ENCODE results near the gene SMS.
A peak's percentile ranks its signal among the peaks of the same experiment; 100 is the strongest.

SMS gene

DNA sequence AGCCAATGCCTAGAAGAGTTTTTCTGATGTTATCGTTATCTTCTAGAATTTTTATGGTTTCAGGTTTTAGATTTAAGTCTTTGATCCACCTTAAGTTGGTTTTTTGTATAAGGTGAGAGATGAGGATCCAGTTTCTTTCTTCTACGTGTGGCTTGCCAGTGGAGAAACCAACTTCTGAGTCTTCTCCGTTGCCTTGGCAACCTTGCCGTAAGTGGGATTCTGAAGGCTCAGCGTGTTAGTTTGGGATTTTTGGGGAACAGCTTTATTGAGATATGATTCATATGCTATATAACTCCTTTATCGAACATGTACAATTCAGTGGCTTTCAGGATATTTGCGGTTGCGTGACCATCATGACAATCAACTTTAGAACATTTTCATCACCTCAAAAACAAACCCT, 17.7 kb downstream of the SMS start:
- TF ChIP-seq, protein P1, sequence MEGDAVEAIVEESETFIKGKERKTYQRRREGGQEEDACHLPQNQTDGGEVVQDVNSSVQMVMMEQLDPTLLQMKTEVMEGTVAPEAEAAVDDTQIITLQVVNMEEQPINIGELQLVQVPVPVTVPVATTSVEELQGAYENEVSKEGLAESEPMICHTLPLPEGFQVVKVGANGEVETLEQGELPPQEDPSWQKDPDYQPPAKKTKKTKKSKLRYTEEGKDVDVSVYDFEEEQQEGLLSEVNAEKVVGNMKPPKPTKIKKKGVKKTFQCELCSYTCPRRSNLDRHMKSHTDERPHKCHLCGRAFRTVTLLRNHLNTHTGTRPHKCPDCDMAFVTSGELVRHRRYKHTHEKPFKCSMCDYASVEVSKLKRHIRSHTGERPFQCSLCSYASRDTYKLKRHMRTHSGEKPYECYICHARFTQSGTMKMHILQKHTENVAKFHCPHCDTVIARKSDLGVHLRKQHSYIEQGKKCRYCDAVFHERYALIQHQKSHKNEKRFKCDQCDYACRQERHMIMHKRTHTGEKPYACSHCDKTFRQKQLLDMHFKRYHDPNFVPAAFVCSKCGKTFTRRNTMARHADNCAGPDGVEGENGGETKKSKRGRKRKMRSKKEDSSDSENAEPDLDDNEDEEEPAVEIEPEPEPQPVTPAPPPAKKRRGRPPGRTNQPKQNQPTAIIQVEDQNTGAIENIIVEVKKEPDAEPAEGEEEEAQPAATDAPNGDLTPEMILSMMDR (IDR thresholded peaks at IDR 0.05; ENCODE audit: low read length, missing control alignments): no peak
- no peak overlapping the region for H3K4me3 ChIP-seq (replicated peaks; ENCODE audit: low read depth, low read length)
- DNase-seq (ENCODE audit: low read depth): no peak

DNA sequence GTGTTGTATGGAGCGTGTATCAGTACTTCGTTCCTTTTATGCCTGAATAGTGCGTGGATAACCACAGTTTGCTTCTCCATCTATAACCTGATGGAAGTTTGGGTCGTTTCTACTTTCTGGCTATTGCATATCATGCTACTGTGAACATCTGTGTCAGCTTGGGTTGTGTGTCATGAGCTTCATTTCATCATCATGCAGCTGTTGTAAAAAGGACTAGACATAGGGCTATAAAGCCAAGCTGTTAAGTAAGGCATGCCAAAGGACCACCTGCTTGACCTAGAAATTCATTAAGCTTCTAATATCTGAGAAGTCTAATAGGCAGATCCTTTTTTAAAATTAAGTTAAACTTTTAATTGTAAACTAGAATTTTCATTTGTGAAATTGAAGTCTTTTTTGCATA, 18.4 kb downstream of the SMS start:
- DNase-seq (ENCODE audit: low read depth): peak; percentile 48
- TF ChIP-seq, protein P1 (IDR thresholded peaks at IDR 0.05; ENCODE audit: low read length, missing control alignments): no peak
- no peak overlapping the region for H3K4me3 ChIP-seq (replicated peaks; ENCODE audit: low read depth, low read length)

DNA sequence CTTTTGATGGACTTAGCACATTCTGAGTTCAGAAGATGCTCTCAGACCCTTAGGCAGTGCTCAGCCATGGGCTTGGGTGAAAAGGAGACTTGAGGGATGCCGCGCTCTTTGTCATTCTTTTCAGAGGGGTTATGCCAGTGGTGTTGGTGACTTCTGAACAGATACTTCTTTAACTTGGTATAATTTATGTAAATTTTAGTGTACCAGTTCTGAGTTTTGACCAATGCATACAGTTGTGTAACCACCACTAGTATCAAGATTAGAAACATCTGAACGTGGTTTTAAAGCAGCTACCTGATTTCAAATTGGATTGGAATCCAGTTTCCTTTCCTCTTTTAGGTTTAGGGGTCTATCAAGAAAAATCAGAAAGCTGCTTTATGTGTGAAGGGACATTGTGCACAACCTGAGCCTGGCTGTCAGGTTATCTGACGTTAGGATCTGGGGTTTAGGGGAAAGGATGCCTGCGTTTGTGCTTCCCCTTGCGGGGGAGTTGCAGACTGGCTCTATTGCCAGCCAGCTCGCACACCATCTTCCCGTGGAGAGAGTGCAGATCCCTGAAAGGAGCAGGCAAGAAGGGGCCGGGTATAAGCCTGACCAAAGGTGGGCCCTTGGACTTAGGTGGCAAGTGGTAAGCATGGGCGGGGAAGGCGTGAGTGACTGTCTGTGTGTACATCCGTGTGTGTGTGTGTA, 19.0 kb downstream of the SMS start:
- no peak overlapping the region for H3K4me3 ChIP-seq (replicated peaks; ENCODE audit: low read depth, low read length)
- no peak for DNase-seq (ENCODE audit: low read depth)
- TF ChIP-seq, protein P1 (IDR thresholded peaks at IDR 0.05; ENCODE audit: low read length, missing control alignments): no peak

DNA sequence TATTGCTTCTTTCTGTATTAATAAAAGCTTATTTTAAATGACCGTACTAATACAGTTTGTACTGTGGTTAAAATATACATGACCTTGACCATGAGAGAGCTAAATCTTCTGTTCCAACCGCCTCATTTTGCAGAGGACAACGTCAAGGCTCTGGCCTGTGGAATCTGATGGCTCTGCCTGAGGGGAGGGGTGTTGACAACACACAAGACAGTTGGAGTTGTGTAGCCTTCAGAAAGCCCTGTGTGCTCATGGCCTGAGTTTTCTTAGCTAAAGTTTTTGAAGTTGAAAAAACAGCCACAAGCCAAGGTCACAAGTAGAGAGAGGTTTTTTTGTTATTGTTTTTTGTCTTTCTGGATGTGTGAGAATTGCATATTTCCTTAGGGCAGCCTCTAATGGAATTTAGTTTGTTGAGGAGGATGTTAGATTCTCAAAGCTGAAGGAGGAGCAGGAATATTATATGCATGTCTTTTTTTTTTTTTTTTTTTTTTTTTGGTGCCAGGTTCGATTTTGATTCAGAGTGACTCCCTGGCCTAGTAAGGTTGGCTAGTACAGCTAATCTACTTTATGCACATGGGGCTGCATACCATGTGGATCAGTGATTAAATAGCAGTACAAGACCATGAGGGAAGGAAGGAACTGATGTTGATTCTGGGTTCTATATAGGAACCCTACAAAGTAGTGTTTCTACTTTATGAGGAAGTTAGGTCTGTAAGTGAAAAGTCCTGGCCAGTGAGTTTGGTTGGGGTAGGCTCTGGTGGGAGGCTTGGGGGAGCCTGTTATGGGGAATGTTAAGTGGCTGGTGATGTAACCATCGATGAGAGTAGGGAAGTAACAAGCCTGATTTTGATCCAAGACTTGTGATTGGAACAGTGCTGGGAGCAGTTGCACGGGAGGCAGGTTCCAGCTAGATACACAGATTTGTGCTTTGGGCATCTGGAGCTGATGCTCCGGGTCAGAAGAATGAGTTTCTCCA, 20.3 kb downstream of the SMS start:
- TF ChIP-seq, protein P1 (IDR thresholded peaks at IDR 0.05; ENCODE audit: low read length, missing control alignments): no peak
- no peak overlapping the region for H3K4me3 ChIP-seq (replicated peaks; ENCODE audit: low read depth, low read length)
- DNase-seq (ENCODE audit: low read depth): peak; percentile 18

DNA sequence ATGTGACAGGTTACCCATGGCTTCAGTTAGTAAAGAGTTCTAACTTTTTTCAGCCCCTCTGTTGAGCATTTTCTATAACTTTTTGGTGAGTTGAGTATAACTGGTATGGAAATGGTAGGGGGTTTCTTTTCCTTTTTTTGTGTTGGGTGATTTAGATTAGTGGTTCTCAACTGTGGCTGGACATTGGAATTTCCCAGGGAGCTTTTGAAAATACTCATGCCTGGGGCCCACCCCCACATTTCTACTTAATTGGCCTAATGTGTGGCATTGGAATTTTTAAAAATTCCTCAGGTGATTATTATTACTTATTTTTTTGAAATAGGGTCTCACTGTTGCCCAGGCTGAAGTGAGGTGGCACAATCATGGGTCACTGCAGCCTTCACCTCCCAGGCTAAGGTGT, 21.9 kb downstream of the SMS start:
- H3K4me3 ChIP-seq (replicated peaks; ENCODE audit: low read depth, low read length): no peak overlapping the region
- no peak for DNase-seq (ENCODE audit: low read depth)
- TF ChIP-seq, protein P1 (IDR thresholded peaks at IDR 0.05; ENCODE audit: low read length, missing control alignments): no peak

DNA sequence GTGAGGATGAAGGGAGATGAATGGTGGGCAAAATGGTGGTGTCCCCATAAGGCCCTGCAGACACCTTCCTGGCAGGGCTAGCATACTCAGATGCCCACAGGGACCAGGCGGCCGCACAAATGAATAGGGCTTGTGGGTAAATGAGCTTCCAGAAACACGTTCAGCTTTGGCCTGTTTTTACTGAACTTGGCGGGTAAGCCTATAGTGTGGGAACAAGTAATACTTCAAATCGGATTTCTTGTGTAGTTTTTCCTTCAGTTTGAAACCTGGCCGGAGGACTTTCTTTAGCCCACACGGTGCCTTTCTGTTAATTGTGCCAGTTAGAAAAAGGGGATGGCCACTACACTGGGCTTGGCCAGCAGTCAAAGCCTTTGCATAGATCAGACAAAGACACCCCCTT, 22.8 kb downstream of the SMS start:
- no peak for DNase-seq (ENCODE audit: low read depth)
- H3K4me3 ChIP-seq (replicated peaks; ENCODE audit: low read depth, low read length): no peak overlapping the region
- TF ChIP-seq, protein P1 (IDR thresholded peaks at IDR 0.05; ENCODE audit: low read length, missing control alignments): no peak
